GM12801 (cell line): ENCODE measurements around the gene SLC7A1.

Experiments used
- TF ChIP-seq, protein P1 (sequence below): IDR thresholded peaks from one replicate; pipeline ENCODE4 v1.5.1; 2011; ENCODE audit warnings: control low read depth; ENCODE audit not compliant: insufficient read length; ENCODE audit errors: extremely low read depth

The SLC7A1 gene

DNA sequence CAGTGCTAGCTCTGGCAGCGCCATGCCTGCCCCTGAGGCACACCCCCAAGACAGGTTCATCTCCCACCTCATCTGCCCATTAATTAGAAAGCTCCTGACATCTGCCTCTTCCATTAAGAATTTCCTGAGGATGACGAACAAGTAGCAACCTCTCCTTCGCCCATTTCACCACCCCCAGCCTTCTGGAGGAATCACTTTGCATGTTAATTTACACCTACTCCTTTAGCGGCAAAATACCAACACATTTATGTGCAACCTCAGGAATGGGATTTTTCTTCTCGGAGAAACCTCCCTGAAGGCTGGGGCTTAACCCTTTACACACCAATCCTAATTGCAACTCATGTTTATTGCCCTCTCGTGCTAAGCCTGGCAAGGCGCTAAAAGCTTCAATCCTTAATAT lies 13.8 kb downstream of the SLC7A1 start:
- TF ChIP-seq, protein P1, sequence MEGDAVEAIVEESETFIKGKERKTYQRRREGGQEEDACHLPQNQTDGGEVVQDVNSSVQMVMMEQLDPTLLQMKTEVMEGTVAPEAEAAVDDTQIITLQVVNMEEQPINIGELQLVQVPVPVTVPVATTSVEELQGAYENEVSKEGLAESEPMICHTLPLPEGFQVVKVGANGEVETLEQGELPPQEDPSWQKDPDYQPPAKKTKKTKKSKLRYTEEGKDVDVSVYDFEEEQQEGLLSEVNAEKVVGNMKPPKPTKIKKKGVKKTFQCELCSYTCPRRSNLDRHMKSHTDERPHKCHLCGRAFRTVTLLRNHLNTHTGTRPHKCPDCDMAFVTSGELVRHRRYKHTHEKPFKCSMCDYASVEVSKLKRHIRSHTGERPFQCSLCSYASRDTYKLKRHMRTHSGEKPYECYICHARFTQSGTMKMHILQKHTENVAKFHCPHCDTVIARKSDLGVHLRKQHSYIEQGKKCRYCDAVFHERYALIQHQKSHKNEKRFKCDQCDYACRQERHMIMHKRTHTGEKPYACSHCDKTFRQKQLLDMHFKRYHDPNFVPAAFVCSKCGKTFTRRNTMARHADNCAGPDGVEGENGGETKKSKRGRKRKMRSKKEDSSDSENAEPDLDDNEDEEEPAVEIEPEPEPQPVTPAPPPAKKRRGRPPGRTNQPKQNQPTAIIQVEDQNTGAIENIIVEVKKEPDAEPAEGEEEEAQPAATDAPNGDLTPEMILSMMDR, result no peak

DNA sequence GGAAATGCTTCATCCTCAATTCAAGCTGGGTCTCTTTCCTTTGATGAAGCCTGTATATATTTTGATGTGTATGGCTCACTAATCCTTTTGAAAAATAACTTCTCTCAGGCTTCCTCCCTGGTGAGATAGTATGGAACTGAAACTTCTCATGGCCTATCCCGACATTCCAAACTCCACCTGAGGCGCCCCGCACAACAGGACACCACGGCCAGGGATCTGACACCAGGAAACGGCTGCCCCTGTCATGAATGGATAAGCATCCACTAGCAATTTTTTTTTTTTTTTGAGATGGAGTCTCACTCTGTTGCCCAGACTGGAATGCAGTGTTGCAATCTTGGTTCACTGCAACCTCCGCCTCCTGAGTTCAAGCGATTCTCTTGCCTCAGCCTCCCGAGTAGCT lies 16.4 kb downstream of the SLC7A1 start:
- TF ChIP-seq, protein P1, result no peak

DNA sequence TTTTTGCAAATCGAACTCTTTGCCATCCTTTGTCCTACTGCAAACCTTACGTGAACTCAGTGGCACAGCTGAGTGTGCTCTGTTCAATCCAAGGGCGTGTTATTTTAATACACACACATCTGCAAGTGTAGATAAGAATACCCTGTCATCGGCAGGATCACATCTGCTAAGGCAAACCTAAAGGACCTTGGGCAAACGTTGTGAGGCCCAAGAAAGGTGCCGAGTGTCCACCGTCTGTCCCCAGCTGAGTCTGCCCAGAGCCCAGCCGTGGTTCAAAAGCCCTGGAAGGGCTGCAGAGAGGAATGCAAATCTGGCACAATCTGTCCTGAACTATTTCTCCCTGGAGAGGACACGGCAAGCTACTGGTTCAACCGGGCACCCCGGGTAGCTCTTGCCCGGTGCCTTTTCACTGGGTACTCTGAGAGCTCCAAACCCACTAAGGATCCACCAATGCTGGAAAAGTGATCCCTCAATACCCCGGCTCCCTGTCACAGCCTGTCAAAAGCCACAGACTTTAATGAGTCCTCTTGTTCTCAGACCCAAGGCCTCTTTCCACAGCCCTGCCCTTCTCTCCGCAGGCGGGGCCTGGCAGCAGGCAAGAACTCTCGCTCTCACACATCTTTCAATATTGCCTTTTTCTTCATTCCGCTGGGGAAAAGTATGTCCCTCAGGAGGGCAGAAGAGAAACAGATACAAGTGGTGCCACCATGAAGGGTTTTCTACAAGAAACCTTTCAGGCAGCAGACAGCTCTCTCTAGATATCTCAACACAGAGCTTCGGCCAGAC lies 17.0 kb downstream of the SLC7A1 start:
- TF ChIP-seq, protein P1, result no peak

DNA sequence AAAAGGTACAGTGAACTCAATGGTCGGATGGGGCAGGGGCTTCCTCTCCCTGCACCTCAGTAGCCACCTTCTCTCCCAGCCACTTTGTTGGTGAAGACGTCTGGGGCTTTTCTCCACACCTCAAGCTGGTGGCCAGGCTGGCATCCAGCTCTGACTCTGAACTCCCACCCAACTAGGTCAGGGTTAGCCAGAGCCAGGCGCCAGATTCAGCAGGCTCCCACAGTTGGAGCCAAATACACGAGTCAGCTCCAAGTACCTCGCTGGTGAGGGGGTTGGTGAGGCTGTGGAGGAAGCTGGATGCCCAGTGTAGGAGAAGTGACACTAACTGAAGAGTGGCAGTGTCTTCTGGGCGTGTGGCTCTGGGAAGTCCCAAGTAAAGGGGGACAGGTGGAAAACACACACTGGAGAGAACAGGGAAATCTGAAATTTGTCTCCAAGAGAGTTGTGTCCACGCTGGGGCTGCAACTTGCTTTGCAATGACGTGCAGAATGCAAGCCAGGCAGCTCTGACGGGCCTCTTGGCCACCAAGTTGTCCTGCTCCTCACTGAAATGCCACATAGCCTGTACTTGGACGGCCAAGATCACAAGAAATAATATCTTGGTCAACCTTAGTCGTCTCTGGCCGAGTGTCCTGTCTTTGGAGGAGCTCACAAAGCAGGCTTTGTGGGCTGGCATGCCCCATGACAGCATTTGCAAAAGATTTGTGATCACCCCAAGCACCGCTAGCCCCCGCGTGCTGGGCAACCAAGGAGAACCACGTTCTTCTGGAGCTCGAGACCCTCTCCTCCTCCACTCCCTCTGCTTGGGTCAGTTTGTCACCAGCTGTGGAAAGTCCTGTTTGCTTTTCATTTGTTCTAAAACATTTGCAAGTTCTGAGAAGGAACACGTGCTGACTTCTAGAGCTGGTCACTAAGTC lies 18.1 kb downstream of the SLC7A1 start:
- TF ChIP-seq, protein P1, result no peak

DNA sequence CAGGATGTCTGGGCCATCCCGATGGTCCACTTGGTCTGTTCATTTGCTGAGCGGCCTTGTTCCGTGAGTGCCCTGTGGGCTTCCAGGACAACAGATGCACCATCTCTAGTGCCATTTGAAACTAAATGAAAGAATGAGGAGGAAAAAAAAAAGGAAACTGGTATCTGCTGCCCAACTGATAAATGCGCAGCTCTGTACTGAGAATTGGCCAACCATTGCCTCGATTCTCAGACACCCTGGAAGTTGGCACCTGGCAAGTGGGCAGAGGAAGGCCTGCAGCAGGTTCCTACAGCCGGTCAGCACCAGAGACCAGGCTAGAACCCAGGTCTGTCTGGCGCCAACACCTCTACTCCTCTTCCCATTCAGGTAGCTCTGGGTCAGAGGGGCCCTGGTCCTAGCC lies 18.9 kb downstream of the SLC7A1 start:
- TF ChIP-seq, protein P1, result no peak

DNA sequence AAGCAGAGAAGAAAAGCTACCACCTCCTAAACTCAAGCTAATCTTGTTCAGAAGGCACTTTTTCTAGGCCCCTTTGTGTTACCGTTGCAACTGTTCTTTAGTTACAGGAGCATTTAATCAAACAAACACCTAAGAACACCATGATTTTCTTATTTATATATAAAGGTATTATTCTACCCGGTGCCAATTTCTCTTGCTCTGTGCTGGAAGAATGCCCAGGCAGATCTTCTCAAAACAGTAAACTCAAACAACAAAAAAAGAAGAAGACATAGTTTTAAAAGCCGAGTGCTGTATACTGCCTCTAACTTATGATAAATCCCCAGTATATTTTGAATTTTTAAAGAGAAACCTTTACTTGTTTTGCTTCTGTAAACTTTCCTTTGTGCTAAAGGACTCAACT lies 20.4 kb downstream of the SLC7A1 start:
- TF ChIP-seq, protein P1, result no peak

DNA sequence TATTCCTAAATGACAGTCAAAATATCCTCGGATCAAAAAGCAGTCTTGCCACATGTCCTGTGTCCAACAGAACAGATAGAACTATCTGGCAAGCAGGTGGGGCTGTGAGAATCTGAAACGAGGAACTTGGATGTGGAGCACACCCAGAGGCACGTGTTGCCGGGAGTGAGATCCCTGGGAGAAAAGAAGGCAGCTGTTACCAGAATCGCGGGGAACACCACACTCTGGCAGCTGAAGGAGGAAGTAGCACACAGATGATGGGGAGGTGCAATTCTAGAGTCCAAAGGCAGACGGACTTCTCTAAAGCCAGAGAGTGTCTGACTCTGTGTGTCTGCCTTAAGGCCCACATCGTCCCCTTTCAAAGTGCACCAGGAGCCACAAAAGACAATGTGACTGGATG lies 22.3 kb downstream of the SLC7A1 start:
- TF ChIP-seq, protein P1, result no peak
